ENCODE results near the gene AURKB. TPM values are rescaled to one million over a fixed set of nuclear protein-coding genes. Genes with fewer than 3 reads are reported as not detected.

AURKB gene
- total and polyA plus RNA-seq, 2 of the 13 experiments (the other 11 are each of a cell fraction or from before 2014, with no cell fraction given), result 29.5 to 75.3 TPM

DNA sequence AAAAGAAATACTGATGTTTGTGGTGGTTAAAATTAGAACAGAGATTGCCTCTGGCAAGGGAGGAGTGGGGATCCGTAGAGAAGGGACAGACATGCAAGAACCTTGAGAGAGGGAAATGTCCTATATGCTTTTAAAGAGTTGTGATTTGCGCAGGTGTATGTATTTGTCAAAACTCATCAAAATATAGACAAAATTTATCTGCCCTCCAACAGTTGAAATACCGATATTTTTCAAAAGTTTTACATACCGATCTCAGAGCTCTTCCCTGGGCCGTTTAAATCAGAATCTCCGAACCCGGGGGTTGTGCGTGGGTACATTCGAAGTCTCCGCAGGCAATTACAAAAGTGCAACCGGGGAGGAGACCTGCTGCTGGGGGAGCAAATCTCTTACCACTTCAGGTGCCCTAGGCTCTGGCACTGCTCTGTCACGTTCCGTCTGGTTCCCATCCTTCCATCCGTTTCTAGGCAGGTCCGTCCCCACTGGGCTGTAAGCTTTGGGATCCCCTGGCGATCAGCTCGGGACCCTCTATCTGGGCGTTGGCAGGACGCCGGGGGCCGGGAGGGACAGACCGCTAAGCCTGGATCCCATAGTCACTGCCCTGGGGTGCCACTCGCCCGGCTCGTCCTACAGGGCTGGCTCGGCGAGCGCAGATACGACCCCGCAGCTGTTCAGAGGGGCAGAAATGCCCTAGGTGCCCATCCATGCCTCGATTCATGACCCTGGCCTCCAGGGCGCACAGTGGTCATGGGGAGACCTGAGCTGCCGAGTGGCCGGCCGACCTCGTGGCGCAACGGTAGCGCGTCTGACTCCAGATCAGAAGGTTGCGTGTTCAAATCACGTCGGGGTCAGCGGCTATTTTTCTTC lies 24.6 kb downstream of the AURKB start (continued):
- TF ChIP-seq ZBTB39 (CRISPR knock-in tag; IDR thresholded peaks at IDR 0.05) (no peak), SP1 (IDR thresholded peaks at IDR 0.05) (no peak), SP1 (CRISPR knock-in tag; IDR thresholded peaks at IDR 0.05) (0 out of 2 replicates have a peak, but pooled peaks have one; percentile 28), ZSCAN31 (CRISPR knock-in tag; IDR thresholded peaks at IDR 0.05; ENCODE audit: low read depth) (peak; percentile 56; the same call in 1 of the 2 replicates), PHF8 (CRISPR knock-in tag; IDR thresholded peaks at IDR 0.05) (no peak; the same call in 1 of the 2 replicates), EED (CRISPR knock-in tag; IDR thresholded peaks at IDR 0.05) (no peak; the same call in 1 of the 2 replicates), ZNF780A (CRISPR knock-in tag; IDR thresholded peaks at IDR 0.05) (no peak), RARA (CRISPR knock-in tag; IDR thresholded peaks at IDR 0.05) (no peak), ZNF451 (CRISPR knock-in tag; IDR thresholded peaks at IDR 0.05) (0 out of 2 replicates have a peak, but pooled peaks have one; percentile 5), ZNF331 (CRISPR knock-in tag; IDR thresholded peaks at IDR 0.05) (peak; percentile 76; the same call in 1 of the 2 replicates), HNF4A (CRISPR knock-in tag; IDR thresholded peaks at IDR 0.05) (no peak; the same call in 1 of the 2 replicates), ZNF567 (CRISPR knock-in tag; IDR thresholded peaks at IDR 0.05; ENCODE audit: borderline replicate concordance) (no peak), GATAD2A (CRISPR knock-in tag; IDR thresholded peaks at IDR 0.05) (peak; percentile 78)
- TF ChIP-seq, protein P1, sequence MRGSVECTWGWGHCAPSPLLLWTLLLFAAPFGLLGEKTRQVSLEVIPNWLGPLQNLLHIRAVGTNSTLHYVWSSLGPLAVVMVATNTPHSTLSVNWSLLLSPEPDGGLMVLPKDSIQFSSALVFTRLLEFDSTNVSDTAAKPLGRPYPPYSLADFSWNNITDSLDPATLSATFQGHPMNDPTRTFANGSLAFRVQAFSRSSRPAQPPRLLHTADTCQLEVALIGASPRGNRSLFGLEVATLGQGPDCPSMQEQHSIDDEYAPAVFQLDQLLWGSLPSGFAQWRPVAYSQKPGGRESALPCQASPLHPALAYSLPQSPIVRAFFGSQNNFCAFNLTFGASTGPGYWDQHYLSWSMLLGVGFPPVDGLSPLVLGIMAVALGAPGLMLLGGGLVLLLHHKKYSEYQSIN (CRISPR knock-in tag; IDR thresholded peaks at IDR 0.05; ENCODE audit: borderline replicate concordance), result no peak
- TF ChIP-seq, protein P2, sequence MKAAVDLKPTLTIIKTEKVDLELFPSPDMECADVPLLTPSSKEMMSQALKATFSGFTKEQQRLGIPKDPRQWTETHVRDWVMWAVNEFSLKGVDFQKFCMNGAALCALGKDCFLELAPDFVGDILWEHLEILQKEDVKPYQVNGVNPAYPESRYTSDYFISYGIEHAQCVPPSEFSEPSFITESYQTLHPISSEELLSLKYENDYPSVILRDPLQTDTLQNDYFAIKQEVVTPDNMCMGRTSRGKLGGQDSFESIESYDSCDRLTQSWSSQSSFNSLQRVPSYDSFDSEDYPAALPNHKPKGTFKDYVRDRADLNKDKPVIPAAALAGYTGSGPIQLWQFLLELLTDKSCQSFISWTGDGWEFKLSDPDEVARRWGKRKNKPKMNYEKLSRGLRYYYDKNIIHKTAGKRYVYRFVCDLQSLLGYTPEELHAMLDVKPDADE (CRISPR knock-in tag; IDR thresholded peaks at IDR 0.05), result peak; percentile 25; the same call in 1 of the 2 replicates
- TF ChIP-seq, protein P3, sequence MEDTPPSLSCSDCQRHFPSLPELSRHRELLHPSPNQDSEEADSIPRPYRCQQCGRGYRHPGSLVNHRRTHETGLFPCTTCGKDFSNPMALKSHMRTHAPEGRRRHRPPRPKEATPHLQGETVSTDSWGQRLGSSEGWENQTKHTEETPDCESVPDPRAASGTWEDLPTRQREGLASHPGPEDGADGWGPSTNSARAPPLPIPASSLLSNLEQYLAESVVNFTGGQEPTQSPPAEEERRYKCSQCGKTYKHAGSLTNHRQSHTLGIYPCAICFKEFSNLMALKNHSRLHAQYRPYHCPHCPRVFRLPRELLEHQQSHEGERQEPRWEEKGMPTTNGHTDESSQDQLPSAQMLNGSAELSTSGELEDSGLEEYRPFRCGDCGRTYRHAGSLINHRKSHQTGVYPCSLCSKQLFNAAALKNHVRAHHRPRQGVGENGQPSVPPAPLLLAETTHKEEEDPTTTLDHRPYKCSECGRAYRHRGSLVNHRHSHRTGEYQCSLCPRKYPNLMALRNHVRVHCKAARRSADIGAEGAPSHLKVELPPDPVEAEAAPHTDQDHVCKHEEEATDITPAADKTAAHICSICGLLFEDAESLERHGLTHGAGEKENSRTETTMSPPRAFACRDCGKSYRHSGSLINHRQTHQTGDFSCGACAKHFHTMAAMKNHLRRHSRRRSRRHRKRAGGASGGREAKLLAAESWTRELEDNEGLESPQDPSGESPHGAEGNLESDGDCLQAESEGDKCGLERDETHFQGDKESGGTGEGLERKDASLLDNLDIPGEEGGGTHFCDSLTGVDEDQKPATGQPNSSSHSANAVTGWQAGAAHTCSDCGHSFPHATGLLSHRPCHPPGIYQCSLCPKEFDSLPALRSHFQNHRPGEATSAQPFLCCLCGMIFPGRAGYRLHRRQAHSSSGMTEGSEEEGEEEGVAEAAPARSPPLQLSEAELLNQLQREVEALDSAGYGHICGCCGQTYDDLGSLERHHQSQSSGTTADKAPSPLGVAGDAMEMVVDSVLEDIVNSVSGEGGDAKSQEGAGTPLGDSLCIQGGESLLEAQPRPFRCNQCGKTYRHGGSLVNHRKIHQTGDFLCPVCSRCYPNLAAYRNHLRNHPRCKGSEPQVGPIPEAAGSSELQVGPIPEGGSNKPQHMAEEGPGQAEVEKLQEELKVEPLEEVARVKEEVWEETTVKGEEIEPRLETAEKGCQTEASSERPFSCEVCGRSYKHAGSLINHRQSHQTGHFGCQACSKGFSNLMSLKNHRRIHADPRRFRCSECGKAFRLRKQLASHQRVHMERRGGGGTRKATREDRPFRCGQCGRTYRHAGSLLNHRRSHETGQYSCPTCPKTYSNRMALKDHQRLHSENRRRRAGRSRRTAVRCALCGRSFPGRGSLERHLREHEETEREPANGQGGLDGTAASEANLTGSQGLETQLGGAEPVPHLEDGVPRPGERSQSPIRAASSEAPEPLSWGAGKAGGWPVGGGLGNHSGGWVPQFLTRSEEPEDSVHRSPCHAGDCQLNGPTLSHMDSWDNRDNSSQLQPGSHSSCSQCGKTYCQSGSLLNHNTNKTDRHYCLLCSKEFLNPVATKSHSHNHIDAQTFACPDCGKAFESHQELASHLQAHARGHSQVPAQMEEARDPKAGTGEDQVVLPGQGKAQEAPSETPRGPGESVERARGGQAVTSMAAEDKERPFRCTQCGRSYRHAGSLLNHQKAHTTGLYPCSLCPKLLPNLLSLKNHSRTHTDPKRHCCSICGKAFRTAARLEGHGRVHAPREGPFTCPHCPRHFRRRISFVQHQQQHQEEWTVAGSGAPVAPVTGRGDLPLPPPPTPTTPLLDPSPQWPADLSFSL (CRISPR knock-in tag; IDR thresholded peaks at IDR 0.05), result no peak
- TF ChIP-seq, protein P4, sequence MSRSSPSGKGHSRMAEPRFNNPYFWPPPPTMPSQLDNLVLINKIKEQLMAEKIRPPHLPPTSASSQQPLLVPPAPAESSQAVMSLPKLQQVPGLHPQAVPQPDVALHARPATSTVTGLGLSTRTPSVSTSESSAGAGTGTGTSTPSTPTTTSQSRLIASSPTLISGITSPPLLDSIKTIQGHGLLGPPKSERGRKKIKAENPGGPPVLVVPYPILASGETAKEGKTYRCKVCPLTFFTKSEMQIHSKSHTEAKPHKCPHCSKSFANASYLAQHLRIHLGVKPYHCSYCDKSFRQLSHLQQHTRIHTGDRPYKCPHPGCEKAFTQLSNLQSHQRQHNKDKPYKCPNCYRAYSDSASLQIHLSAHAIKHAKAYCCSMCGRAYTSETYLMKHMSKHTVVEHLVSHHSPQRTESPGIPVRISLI (CRISPR knock-in tag; IDR thresholded peaks at IDR 0.05; ENCODE audit: borderline replicate concordance), result no peak

Data from HepG2 (cell line).